ENCODE data around the gene SLC52A3.

GRCh38 chr20:768426-768978, at the start of gene SLC52A3:
- no peak for TF ChIP-seq CTCF (IDR thresholded peaks at IDR 0.05; ENCODE audit: poor library complexity, severe bottlenecking)
- no peak for TF ChIP-seq POLR2AphosphoS5 (IDR thresholded peaks at IDR 0.05)
- TF ChIP-seq SMC3 (conservative IDR thresholded peaks at IDR 0.05; ENCODE audit: poor library complexity): no peak
- no peak for TF ChIP-seq RAD21 (conservative IDR thresholded peaks at IDR 0.05)
- no peak for TF ChIP-seq EP300 (conservative IDR thresholded peaks at IDR 0.05; ENCODE audit: poor library complexity, severe bottlenecking)
- TF ChIP-seq REST (IDR thresholded peaks at IDR 0.05; ENCODE audit: borderline replicate concordance): no peak
